Neutrophil (primary cell): ENCODE measurements around the gene MLXIP.

ENCODE experiments used
- H3K27ac ChIP-seq: fragments of 200-600 bp; sonication (generic); 2 replicates; pipeline ENCODE4 v1.5.1; 2016; ENCODE audit warnings: mild to moderate bottlenecking, moderate library complexity
- H3K27me3 ChIP-seq: fragments of 200-600 bp; sonication (generic); 2 replicates; pipeline ENCODE4 v1.6.0; 2016; ENCODE audit warnings: mild to moderate bottlenecking
- H3K36me3 ChIP-seq: fragments of 200-600 bp; sonication (generic); 2 replicates; pipeline ENCODE4 v1.5.1; 2017
- H3K4me1 ChIP-seq, 2 experiments: fragments of 200-600 bp in 1 of 2; sonication (generic) in 1 of 2; 1 replicate in 1 of 2; 2 replicates in 1 of 2; pipeline versions ENCODE4 v1.5.1 to v1.6.1; 2013 to 2016; ENCODE audit warnings: low read depth in 1 of 2, low read length in 1 of 2, mild to moderate bottlenecking in 1 of 2, moderate library complexity in 1 of 2; ENCODE audit not compliant: control insufficient read depth in 1 of 2, insufficient read depth in 1 of 2
- H3K4me3 ChIP-seq, 2 experiments: fragments of 200-600 bp in 1 of 2; sonication (generic) in 1 of 2; 1 replicate in 1 of 2; 2 replicates in 1 of 2; pipeline ENCODE4 v1.5.1; 2013 to 2016; ENCODE audit warnings: low read depth in 1 of 2, low read length in 1 of 2, mild to moderate bottlenecking in 1 of 2, moderate library complexity in 1 of 2
- H3K9me3 ChIP-seq: fragments of 200-600 bp; sonication (generic); 2 replicates; pipeline ENCODE4 v1.5.1; 2016
- CTCF ChIP-seq: fragments of 200-600 bp; sonication (generic); IDR thresholded peaks from 2 replicates; pipeline ENCODE4 v1.5.1; 2016; ENCODE audit warnings: antibody characterized with exemption

The MLXIP gene

GRCh38 chr12:122158700-122159285 is 80.2 kb downstream of the MLXIP start:
- TF ChIP-seq CTCF: no peak
- H3K4me1 ChIP-seq: no peaks in the 10 kb centered on the region
- H3K36me3 ChIP-seq: no peaks in the 10 kb centered on the region
- H3K4me3 ChIP-seq: no peak overlapping the region
- no peak overlapping the region for H3K27ac ChIP-seq
- H3K9me3 ChIP-seq: no peaks in the 10 kb centered on the region
- no peaks in the 10 kb centered on the region for H3K27me3 ChIP-seq

- Histone ChIP-seq H3K9me3 (no peaks in the 10 kb centered on the region), H3K27me3 (no peaks in the 10 kb centered on the region), H3K4me3 (no peak overlapping the region), H3K4me1 (no peaks in the 10 kb centered on the region), H3K36me3 (no peaks in the 10 kb centered on the region), H3K27ac (no peak overlapping the region)
- TF ChIP-seq CTCF: no peak
These were observed 81.3 kb downstream of the MLXIP start for GRCh38 chr12:122159882-122160281.

- no peak overlapping the region for H3K4me3 ChIP-seq
- no peak for TF ChIP-seq CTCF
- no peaks in the 10 kb centered on the region for H3K36me3 ChIP-seq
- no peaks in the 10 kb centered on the region for H3K27me3 ChIP-seq
- no peaks in the 10 kb centered on the region for H3K9me3 ChIP-seq
- H3K4me1 ChIP-seq: no peaks in the 10 kb centered on the region
- no peak overlapping the region for H3K27ac ChIP-seq
These were observed 82.2 kb downstream of the MLXIP start for GRCh38 chr12:122160761-122161160.

GRCh38 chr12:122161682-122162081 is 83.1 kb downstream of the MLXIP start:
- no peaks in the 10 kb centered on the region for H3K4me1 ChIP-seq
- no peaks in the 10 kb centered on the region for H3K9me3 ChIP-seq
- no peak for TF ChIP-seq CTCF
- no peak overlapping the region for H3K4me3 ChIP-seq
- no peaks in the 10 kb centered on the region for H3K36me3 ChIP-seq
- H3K27ac ChIP-seq: no peak overlapping the region
- no peaks in the 10 kb centered on the region for H3K27me3 ChIP-seq

GRCh38 chr12:122162976-122163375 is 84.4 kb downstream of the MLXIP start:
- Histone ChIP-seq H3K27me3 (no peaks in the 10 kb centered on the region), H3K9me3 (no peaks in the 10 kb centered on the region), H3K27ac (no peak overlapping the region), H3K4me3 (no peak overlapping the region), H3K36me3 (no peaks in the 10 kb centered on the region), H3K4me1 (no peaks in the 10 kb centered on the region)
- TF ChIP-seq CTCF: no peak
